Measurements from ENCODE around the gene DRD5. TPM values are rescaled to one million over a fixed set of nuclear protein-coding genes. Genes with fewer than 3 reads are reported as not detected.

Gene DRD5
- polyA plus RNA-seq, 1 donor, result 0.83 TPM

- DNase-seq, result no peak
Observed at GRCh38 chr4:9812501-9813340, 31.3 kb downstream of the DRD5 start.

GRCh38 chr4:9816285-9816684, 34.9 kb downstream of the DRD5 start:
- DNase-seq, result no peak

GRCh38 chr4:9820343-9820742, 38.9 kb downstream of the DRD5 start:
- DNase-seq, result no peak

DNA sequence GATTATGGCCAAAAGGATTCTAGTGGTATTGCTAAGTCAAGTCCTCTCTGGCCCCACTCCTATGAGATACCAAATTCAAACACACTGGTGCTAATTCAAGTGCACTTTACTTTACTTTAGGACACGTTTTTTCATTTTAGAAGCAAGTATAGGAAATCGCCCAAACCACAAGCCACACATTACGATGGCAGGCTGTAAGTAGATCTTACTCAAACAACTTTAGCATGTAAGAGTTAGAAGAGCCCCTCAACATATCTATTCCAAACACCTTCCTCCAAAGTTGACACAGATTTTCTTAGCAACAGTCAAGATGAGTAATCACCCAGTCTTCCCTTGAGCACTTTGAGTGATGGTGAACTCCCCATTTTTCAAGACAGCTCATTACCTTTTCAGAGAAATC, 43.6 kb downstream of the DRD5 start:
- DNase-seq, result no peak

- DNase-seq, result no peak
Observed at GRCh38 chr4:9826551-9826950, 45.1 kb downstream of the DRD5 start.

DNA sequence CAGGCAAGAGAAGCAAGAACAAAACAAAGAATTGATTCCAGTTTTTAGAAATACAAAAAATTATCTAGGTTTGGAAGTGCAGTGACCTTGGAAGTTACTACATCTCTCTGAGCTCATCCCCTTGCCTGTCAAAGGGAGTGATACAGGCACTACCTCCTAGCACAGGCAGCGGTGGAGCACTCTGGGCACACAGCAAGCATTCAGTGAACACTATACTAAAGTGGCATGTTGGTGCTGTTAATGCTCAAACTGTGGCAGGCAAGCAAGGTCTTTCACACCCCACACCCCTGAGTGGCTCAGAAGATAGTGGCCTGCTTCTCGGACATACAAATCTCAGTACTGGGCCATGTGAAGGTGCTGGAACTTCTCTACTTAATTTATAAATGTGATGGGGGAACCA, 51.2 kb downstream of the DRD5 start:
- DNase-seq, result no peak

GRCh38 chr4:9833421-9833820, 52.0 kb downstream of the DRD5 start:
- no peak for DNase-seq

Other genes starting within 250 kb of the DRD5 start
- 10.3 TPM for gene SLC2A9, start 239.9 kb downstream of the DRD5 start, polyA plus RNA-seq (ENCODE audit: insufficient read length)